Heart right ventricle (tissue), 16 donors: ENCODE measurements around the gene SNRPA. TPM values are rescaled to one million over a fixed set of nuclear protein-coding genes. Genes with fewer than 3 reads are reported as not detected.

Experiments
- ATAC-seq, 8 donors: fragments of 200-7000 bp; cut with Tn5 transposase; one replicate each; pipeline ENCODE4 v1.9.1; 2020; ENCODE audit warnings: mild to moderate bottlenecking in 8 of 8, moderate library complexity in 8 of 8, moderate number of reproducible peaks in 1 of 8
- DNase-seq, 2 donors: peaks; one replicate each; pipeline ENCODE4 v3.0.0-alpha.2; 2020
- H3K27ac ChIP-seq, 10 donors: fragments of 200-600 bp; sonication (generic) in 2 of 10; one replicate each; pipeline versions ENCODE4 v1.5.0 to v1.8.0; 2020 to 2022; ENCODE audit warnings: mild to moderate bottlenecking in 3 of 10
- H3K27me3 ChIP-seq, 7 donors: fragments of 200-600 bp; one replicate each; pipeline ENCODE4 v1.8.0; 2021 to 2022; ENCODE audit warnings: mild to moderate bottlenecking in 2 of 7
- H3K36me3 ChIP-seq, 9 donors: fragments of 200-600 bp; sonication (generic) in 1 of 9; one replicate each; pipeline versions ENCODE4 v1.5.0 to v1.8.0; 2020 to 2022; ENCODE audit warnings: mild to moderate bottlenecking in 2 of 9
- H3K4me1 ChIP-seq, 9 donors: fragments of 200-600 bp; sonication (generic) in 1 of 9; one replicate each; pipeline versions ENCODE4 v1.5.0 to v1.8.0; 2020 to 2022; ENCODE audit warnings: mild to moderate bottlenecking in 4 of 9
- H3K4me3 ChIP-seq, 10 donors: fragments of 200-600 bp; sonication (generic) in 2 of 10; one replicate each; pipeline versions ENCODE4 v1.5.0 to v1.8.0; 2020 to 2022; ENCODE audit warnings: mild to moderate bottlenecking in 7 of 10, moderate library complexity in 2 of 10
- H3K9me3 ChIP-seq, 11 donors: fragments of 200-600 bp in 10 of 11; sonication (generic) in 2 of 11; one replicate each; pipeline versions ENCODE4 v1.5.0 to v1.8.0; 2013 to 2022; ENCODE audit warnings: mild to moderate bottlenecking in 2 of 11, control low read depth in 1 of 11, moderate library complexity in 1 of 11
- WGBS, 2 donors: extraction: QIAGEN DNeasy Blood & Tissue Kit; methylation state at CpG; one replicate each; pipeline ENCODE4 v1.1.7; 2013; ENCODE audit warnings: inconsistent platforms in 1 of 2; 5-methylcytosine and 5-hydroxymethylcytosine counted together
- intact Hi-C, 10 donors: fragments of 100-400 bp; cut with DNase I; formaldehyde crosslinking; loops; one replicate each; pipeline versions ENCODE4 v1.11.1 to v1.14.2; 2022
- polyA plus RNA-seq, 2 donors: library from polyadenylated mRNA; stranded (reverse); fragments of 200-250 nt; gene quantifications; one replicate each; pipeline ENCODE4 v1.2.3, GENCODE V29; 2013
- total RNA-seq, 10 donors: library from RNA; stranded (reverse); fragmentation: NEBNext Ultra II Directional in 3 of 10; extraction: Animal tissue kit (Norgen Biotek cat#: 25700) in 3 of 10; gene quantifications; one replicate each; pipeline versions ENCODE4 v1.2.1 to v1.2.4, GENCODE V29; 2021 to 2023
- TF ChIP-seq, protein P1 (sequence below), 9 donors: fragments of 200-600 bp; sonication (generic) in 2 of 9; IDR thresholded peaks; one replicate each; pipeline versions ENCODE4 v1.5.0 to v1.8.0; 2021 to 2022; ENCODE audit warnings: antibody characterized with exemption in 9 of 9, mild to moderate bottlenecking in 5 of 9, moderate library complexity in 1 of 9
- donor health status: Arrhythmogenic right ventricular cardiomyopathy.
- donor health status: ischemic (EF 13 %, LVEDD 7.1; RV severe dilation, severe dysfunction).
- donor health status: healthy with polysubstance abuse.
- donor health status: DM: no; HTN: yes; CAD: no.
- donor health status: DM: no; HTN: no; CAD: no.
- donor health status: ischemic (EF 25% LVEDD 6.9; RV normal size, moderate dysfunction).
- donor health status: ischemic (EF 25% LVEDD 5.7; RV mildly dilated, moderate dysfunction).
- donor health status: healthy.
- donor health status: DM: yes; HTN: yes; CAD: no.
- donor health status: Ischemic cardiomyopathy.
- donor health status: ischemic (EF 35%, LVEDD 5.7; RV mildly dilated, moderate dysfunction).
- donor health status: nonischemic (EF 11% LVEDD 7.7; RV severe dilation, severe dysfunction).
- donor health status: DM: yes; HTN: yes; CAD: no.
- donor health status: PGD.
- donor health status: ischemic (EF 29% LVEDD 5.4; RV normal size, mild dysfunction).
- donor health status: nonischemic (EF 23%, LVEDD 6.1; RV moderate dilation, normal function).

The SNRPA gene
- total and polyA plus RNA-seq, 12 donors = 24.0 to 40.6 (median 35.0) TPM

DNA sequence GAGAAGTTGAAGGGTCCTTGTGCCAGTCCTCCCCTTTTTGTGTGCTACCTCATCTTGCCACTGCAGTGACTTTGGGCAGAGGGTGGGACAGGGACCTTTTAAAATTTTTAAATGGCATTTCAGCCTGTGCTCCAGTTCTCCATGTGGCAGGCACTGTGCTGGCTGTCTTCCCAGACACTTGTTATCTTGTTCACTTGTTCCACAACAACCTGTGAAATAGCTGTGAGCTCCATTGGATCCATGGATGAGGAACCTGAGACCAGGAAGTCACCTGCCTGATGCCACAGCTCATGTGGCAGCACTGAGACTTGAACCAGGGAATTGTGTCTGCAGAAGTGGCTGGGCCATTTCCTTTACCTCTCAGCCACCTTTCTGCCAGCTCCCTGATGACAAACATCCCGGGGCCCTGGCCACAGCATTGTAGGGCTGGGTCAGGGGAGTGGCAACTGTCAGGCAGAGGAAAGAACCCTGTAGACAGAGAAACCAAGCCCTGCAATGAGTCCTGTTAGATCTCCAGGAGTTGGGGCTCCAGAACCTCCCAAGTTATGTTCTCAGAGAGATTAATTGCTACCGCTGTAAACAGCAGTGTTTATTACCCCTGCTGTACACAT, 54.4 kb downstream of the SNRPA start:
- Histone ChIP-seq H3K36me3 (peaks cover 7 to 78% (median 17%) of the 10 kb centered on the region in 9 donors), H3K4me3 (no peak overlapping the region), H3K4me1 (peaks cover 58 to 99% (median 93%) of the 10 kb centered on the region in 9 donors), H3K9me3 (no peaks in the 10 kb centered on the region), H3K27ac (peak overlapping the region; percentile 42 to 99 (median 94)), H3K27me3 (no peaks in the 10 kb centered on the region)
- peak in 1 of 2 donors; percentile 43 for DNase-seq
- 55 to 63% methylated on average over 2 of the region's 2 CpGs for WGBS, 2 donors
- intact Hi-C loops = loop anchor here in 5 of 10 donors (5.0 to 10.0 kb wide), 3 partner anchors 88 to 391 kb away; partner anchors contain the start of genes COQ8B (in 2 of the 5), ITPKC (in 2 of the 5) and PRX (in 1 of the 5)
- TF ChIP-seq, protein P1, sequence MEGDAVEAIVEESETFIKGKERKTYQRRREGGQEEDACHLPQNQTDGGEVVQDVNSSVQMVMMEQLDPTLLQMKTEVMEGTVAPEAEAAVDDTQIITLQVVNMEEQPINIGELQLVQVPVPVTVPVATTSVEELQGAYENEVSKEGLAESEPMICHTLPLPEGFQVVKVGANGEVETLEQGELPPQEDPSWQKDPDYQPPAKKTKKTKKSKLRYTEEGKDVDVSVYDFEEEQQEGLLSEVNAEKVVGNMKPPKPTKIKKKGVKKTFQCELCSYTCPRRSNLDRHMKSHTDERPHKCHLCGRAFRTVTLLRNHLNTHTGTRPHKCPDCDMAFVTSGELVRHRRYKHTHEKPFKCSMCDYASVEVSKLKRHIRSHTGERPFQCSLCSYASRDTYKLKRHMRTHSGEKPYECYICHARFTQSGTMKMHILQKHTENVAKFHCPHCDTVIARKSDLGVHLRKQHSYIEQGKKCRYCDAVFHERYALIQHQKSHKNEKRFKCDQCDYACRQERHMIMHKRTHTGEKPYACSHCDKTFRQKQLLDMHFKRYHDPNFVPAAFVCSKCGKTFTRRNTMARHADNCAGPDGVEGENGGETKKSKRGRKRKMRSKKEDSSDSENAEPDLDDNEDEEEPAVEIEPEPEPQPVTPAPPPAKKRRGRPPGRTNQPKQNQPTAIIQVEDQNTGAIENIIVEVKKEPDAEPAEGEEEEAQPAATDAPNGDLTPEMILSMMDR (IDR thresholded peaks at IDR 0.05) = no peak
- ATAC-seq = peak in 1 of 8 donors; percentile 0

GRCh38 chr19:40806423-40807146, 55.6 kb downstream of the SNRPA start:
- ATAC-seq = peak; percentile 30 to 72 (median 58)
- H3K4me3 ChIP-seq = peak overlapping the region in 6 of 10 donors; percentile 2 to 32 (median 24)
- H3K27ac ChIP-seq = peak overlapping the region; percentile 42 to 99 (median 94)
- WGBS, 2 donors = 30 to 38% methylated on average over 26 of the region's 26 CpGs
- intact Hi-C loops = loop anchor here in 5 of 10 donors (5.0 to 10.0 kb wide), 3 partner anchors 89 to 392 kb away; partner anchors contain the start of genes COQ8B (in 2 of the 5), ITPKC (in 2 of the 5) and PRX (in 1 of the 5)
- no peaks in the 10 kb centered on the region for H3K9me3 ChIP-seq
- H3K4me1 ChIP-seq = peaks cover 47 to 93% (median 89%) of the 10 kb centered on the region in 9 donors
- H3K36me3 ChIP-seq = peaks cover 0 to 65% (median 11%) of the 10 kb centered on the region in 9 donors
- TF ChIP-seq, protein P1 (IDR thresholded peaks at IDR 0.05) = peak; percentile 61 to 94 (median 87)
- peak; percentile 80 to 92 for DNase-seq
- H3K27me3 ChIP-seq = no peaks in the 10 kb centered on the region

DNA sequence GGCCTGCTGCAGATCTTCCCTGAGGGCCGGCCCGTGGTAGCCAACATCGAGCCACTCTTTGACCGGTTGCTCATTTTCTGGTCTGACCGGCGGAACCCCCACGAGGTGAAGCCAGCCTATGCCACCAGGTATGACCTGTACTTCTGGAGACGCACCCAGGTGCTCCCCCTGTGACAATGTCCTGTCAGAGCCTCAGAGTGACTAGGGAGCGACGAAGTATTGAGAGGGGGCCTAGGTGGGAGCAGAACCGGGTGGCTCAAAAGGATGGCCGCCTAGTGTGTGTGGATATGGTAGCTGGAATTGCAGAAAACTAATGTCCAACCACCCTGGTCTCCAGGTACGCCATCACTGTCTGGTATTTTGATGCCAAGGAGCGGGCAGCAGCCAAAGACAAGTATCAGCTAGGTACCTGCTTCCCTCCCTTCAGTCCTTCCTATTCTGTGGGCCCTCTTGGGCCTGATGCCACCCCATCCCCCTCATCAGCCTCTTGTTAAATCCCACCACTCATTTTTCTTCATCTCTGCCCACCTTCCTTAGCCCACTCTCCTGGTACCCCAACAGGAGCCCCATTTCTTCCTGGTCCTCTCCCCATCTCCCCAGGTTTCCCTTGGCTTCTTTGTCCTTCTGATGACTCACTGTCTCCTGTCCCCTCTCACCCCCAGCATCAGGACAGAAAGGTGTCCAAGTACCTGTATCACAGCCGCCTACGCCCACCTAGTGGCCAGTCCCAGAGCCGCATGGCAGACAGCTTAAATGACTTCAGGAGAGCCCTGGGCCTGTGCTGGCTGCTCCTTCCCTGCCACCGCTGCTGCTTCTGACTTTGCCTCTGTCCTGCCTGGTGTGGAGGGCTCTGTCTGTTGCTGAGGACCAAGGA, 56.4 kb downstream of the SNRPA start:
- DNase-seq (no peak), ATAC-seq (no peak)
- Histone ChIP-seq H3K9me3 (no peaks in the 10 kb centered on the region), H3K36me3 (peaks cover 0 to 59% (median 11%) of the 10 kb centered on the region in 9 donors), H3K27ac (peak overlapping the region in 8 of 10 donors; percentile 79 to 99 (median 96)), H3K4me1 (peaks cover 46 to 93% (median 89%) of the 10 kb centered on the region in 9 donors), H3K4me3 (peak overlapping the region in 6 of 10 donors; percentile 2 to 28 (median 20)), H3K27me3 (no peaks in the 10 kb centered on the region)
- intact Hi-C loops = loop anchor here in 5 of 10 donors (5.0 to 10.0 kb wide), 3 partner anchors 90 to 393 kb away; partner anchors contain the start of genes COQ8B (in 2 of the 5), ITPKC (in 2 of the 5) and PRX (in 1 of the 5)
- 65 to 71% methylated on average over 18 of the region's 18 CpGs for WGBS, 2 donors
- TF ChIP-seq, protein P1 (IDR thresholded peaks at IDR 0.05) = peak in 1 of 9 donors; percentile 30
